ENCODE data around the gene PLP1.
"Not testable (repeated sequence)": the region's sequence is repeated elsewhere in the genome, so short reads cannot be mapped to it uniquely, and the experiment has no call there.

The PLP1 gene

GRCh38 chrX:103781706-103782105, 5.1 kb downstream of the PLP1 start:
- no peak for FAIRE-seq

DNA sequence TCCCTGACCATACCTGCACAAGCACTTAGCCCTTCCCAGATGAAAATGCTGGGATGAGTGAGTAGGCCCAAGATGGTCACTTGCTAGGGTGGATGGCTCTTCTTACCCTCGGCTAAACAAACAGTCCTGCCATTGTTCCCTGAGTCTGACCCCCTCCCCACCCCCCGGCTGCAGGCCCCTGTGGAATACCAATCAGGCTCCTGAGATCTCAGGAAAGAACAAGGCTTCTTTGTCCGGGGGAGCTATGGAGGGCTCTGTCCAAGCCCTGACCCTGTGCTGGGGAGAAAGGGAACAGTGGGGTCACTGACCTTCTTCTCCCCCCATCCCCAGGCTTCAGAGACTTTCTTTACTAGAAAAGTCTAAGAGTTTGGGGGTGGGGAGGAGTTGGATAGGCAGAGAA, 6.0 kb downstream of the PLP1 start:
- no peak for FAIRE-seq

DNA sequence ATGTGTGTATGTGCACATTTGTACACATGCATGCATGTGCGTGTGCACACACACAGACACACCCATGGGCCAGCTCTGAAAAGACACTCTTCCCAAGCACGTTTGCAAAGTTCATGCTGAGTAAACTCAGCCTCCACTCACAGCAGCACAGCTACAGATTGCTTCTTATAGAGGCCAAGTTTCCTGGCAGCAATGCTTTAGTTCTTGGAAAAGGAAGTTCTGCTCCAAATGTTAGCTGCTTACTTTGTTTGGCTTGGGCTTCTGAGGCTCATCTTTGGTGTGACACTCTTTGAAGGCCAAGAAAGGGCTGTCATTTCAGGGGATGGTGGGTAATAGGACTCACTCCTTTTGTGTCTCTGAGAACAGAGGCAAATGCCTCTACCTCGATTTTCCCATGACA, 6.6 kb downstream of the PLP1 start:
- no peak for FAIRE-seq

DNA sequence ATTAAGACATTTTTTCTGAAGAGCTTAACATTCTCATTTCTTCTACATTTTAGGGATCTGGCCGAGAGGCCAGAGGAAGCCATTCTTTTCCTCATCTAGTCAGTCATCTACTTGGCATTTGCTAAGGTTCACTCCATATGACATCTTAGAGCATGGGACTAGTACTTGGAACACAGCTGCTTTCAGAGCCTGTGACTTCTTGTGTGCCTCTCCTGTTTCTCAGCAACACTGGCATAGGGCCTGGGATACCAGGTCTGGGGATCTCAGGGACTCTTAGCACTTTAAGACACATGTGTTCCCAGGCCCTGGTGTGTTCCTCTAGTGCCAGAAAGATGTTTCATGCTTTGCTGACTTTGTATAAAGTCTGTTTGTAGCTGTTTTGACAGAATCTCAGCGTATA, 7.3 kb downstream of the PLP1 start:
- FAIRE-seq: no peak

GRCh38 chrX:103789004-103789403, 12.4 kb downstream of the PLP1 start:
- no peak for FAIRE-seq

GRCh38 chrX:103791228-103791627, 14.6 kb downstream of the PLP1 start:
- no peak for FAIRE-seq

GRCh38 chrX:103791826-103792485, 15.3 kb downstream of the PLP1 start:
- no peak for FAIRE-seq

GRCh38 chrX:103792916-103793544, 16.4 kb downstream of the PLP1 start:
- FAIRE-seq: no peak

GRCh38 chrX:103793545-103793940, 16.9 kb downstream of the PLP1 start:
- no peak for FAIRE-seq

- FAIRE-seq: no peak
Observed at GRCh38 chrX:103794119-103794518, 17.5 kb downstream of the PLP1 start.

DNA sequence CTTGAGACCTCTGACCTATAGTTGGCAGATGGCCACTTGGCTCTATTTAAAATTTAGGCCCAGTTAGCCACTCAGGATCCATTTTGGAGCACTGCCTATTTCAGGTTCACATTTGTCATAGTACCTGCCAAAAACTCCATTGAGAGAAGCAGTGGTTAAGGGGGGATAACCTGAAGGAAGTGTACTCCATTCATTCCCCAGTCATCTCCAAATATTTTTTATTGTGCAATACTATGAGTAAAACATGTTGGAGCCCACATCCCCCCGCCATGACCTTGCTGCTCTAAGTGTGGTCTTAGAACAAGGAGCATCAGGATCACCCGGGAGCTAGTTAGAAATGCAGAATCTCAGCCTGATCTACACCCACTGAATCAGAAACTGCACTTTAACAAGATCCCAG, 21.1 kb downstream of the PLP1 start:
- FAIRE-seq: no peak

DNA sequence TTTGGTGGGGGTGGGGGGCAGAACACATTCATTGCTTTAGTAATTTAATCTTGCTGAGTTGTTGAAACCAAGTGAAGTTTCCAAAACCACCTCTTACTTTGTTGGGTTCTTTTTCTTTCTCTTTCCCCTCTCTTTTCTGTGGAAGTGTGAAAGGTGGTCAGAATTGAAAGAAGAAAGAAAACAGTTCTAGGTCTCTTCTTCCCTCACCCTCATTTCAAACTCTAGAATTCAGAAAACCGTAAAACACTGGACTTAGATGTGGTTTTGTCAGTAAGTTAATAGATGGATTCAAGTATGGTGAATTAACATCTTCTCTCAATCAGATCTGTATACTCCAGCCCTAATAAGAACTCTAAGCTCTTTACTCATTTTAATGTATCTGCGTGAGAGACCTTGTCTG, 23.7 kb downstream of the PLP1 start:
- no peak for FAIRE-seq

DNA sequence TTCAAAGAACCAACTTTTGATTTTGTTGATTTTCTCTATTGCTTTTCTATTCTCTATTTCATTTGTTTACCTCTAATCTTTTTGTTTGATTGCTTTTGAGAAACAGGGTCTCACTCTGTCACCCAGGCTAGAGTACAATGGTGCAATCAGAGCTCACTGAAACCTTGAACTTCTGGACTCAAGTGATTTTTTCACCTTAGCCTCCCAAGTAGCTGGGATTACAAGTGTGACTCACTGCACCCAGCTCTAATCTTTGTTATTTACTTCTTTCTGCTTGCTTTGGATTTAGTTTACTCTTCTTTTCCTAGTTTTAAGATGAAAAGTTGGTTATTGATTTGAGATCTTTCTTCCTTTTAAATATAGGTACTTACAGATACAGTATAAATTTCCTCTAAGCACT, 29.2 kb downstream of the PLP1 start:
- FAIRE-seq: no peak

DNA sequence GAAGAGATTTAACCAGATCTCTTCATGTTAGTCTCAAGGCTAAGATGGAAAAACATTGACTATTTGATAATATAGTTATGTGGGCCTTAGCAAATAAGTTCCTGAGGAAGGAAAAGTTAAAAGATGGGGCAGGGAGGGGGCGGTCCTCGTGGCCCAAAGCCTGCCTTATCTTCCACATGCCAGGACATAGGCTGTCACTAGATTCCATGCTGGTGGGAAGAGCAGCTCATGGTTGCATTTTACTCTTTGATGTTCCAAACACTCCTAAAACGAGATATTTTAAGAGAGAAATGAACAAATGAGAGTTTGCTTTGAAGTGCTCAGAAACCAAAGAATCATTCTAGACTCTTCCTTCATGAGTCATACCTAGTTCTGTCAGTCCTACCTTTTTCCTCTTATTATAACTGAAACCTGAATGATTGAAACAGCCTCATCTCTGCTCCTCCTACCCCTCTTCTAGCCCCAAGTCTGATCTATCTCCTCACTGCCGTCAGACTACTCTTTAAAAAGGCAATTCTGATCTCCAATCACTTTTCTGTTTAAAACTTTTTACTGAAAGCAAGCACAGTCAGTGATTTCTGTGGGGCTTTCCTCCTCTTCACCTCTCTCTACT, 30.3 kb downstream of the PLP1 start:
- no peak for FAIRE-seq

DNA sequence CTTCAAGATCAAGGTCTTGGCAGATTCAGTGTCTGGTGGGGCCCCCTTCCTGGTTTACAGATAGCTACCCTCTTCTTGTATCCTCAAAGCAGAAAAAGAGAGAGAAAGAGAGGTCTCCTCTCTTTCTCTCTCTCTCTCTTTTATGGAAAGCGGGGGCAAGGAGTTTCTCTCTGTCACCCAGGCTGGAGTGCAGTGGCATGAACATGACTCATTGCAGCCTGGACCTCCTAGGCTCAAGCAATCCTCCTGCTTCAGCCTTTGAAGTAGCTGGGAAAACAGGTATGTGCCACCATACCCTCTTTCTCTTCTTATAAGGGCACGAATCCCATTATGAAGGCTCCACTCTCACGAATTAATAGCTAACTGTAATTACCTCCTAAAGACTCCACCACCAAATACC, 35.2 kb downstream of the PLP1 start:
- FAIRE-seq: no peak

GRCh38 chrX:103817101-103817500, 40.5 kb downstream of the PLP1 start:
- FAIRE-seq: not testable (repeated sequence)

- no peak for FAIRE-seq
Observed at GRCh38 chrX:103817502-103817901, 40.9 kb downstream of the PLP1 start.

GRCh38 chrX:103818842-103819619, 42.4 kb downstream of the PLP1 start:
- FAIRE-seq: no peak

- FAIRE-seq: not testable (repeated sequence)
Observed at GRCh38 chrX:103820802-103821201, 44.2 kb downstream of the PLP1 start.

GRCh38 chrX:103823591-103823990, 47.0 kb downstream of the PLP1 start:
- FAIRE-seq: no peak

GRCh38 chrX:103825881-103826280, 49.2 kb downstream of the PLP1 start:
- no peak for FAIRE-seq

GRCh38 chrX:103828529-103828928, 51.9 kb downstream of the PLP1 start:
- FAIRE-seq: no peak

DNA sequence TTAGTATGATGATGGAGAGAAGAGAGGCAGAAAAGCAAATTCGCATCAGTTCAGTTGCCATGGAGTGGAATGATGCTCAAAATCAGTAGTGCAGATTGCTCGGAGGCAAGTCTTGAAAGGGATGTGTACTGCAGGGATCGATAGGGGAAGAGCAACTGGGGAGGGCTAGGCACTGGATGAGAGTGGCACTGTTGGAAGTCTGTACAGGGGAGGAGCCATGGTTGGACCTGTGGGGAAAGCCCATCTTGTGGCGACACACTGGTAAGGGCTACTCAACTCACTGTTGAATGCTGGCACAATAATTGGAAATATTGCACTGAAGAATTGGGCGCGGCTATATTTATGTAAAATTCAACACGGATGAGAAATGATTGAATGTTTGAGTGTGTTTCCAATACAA, 54.2 kb downstream of the PLP1 start:
- no peak for FAIRE-seq

- no peak for FAIRE-seq
Observed at GRCh38 chrX:103831342-103831802, 54.7 kb downstream of the PLP1 start.

Measured in colon (tissue), 2 donors.